Measurements from ENCODE around the gene MMAB.
"Not testable (repeated sequence)": the region's sequence is repeated elsewhere in the genome, so short reads cannot be mapped to it uniquely, and the experiment has no call there.

The MMAB gene

GRCh38 chr12:109602132-109602531 is 28.8 kb upstream of the MMAB start:
- not testable (repeated sequence) for DNase-seq (ENCODE audit: low read depth)

- DNase-seq (ENCODE audit: low read depth), result no peak
These were observed 28.3 kb upstream of the MMAB start for GRCh38 chr12:109601557-109601956.

GRCh38 chr12:109600995-109601394 is 27.7 kb upstream of the MMAB start:
- DNase-seq (ENCODE audit: low read depth), result no peak

DNA sequence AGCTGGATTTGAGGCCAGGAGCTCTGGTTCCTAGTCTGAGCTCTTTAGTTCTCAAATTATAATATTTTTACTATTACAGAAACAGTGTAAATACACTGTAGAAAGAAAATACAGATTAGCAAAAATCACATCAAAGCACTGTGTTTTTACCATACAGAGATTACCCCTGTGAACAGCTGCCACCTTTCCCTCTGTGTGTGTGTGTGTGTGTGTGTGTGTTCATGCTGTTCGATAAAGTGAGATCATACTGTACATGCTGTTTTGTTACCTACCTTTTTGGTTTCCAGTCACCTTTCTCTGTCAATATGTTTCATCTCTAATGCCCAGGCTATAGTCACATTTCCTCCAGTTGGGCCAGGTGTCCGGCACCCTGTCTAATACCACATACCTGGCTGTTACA is 27.2 kb upstream of the MMAB start:
- DNase-seq (ENCODE audit: low read depth), result no peak

- no peak for DNase-seq (ENCODE audit: low read depth)
These were observed 25.8 kb upstream of the MMAB start for GRCh38 chr12:109599087-109599486.

DNA sequence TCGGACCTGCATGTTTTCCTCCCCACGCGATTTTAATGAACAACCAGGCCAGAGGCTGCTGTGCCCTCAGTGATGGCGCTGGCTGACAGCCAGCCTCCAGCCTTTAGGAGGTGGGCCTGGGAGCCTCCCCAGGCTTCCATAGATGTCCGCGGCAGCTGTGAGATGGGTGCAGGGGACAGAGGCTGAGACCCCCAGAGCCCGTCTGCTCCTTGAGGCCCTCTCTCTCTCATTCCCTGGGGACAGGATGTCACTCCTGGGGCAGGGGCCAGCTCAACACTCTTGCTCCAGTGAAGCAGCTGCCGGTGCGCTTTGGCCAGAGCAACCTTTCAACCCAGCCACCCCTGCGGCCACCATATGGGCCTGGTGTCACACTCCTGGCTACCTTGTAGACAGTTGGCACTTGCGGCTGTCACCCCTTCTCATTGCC is 25.1 kb upstream of the MMAB start:
- no peak for DNase-seq (ENCODE audit: low read depth)

GRCh38 chr12:109597795-109598427 is 24.6 kb upstream of the MMAB start:
- DNase-seq (ENCODE audit: low read depth), result peak; percentile 22

DNA sequence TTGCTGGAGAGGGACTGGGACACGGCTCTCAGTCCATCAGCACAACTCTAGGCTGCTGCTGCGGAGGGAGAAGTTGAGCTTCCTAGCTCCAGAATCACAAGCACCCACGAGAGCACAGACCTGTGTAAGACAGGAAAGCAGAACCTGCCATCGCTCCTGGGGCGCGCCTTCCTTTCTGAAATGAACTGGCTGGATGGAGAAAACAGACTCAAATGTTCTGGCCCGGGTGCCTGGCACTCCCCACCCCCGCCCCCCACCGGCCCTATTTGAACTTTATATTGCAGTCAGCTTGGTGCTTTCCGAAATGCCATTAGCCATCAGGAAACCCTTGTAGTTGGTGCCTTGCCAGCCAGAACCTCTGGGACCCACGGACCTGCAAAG is 24.1 kb upstream of the MMAB start:
- DNase-seq (ENCODE audit: low read depth), result no peak

- no peak for DNase-seq (ENCODE audit: low read depth)
These were observed 23.3 kb upstream of the MMAB start for GRCh38 chr12:109596418-109597244.

- no peak for DNase-seq (ENCODE audit: low read depth)
These were observed 22.1 kb upstream of the MMAB start for GRCh38 chr12:109595321-109595902.

- no peak for DNase-seq (ENCODE audit: low read depth)
These were observed 21.4 kb upstream of the MMAB start for GRCh38 chr12:109594556-109595317.

DNA sequence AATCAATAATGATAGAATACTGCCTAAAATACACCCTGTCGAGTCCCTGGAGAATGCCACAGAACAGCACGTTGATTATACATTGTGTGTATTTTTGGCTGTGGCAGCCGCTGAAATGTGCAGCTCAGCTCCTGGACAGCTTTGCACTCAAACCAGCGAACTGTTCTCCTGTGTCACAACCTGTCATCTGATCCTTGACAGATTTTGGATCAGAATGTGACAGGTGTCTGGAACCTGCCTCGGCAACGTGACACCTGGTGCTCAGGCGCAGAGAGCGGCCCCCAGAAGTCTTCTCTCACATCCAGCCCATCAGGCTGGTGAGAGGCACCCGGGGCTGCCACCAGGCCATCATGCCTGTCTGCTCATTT is 19.6 kb upstream of the MMAB start:
- DNase-seq (ENCODE audit: low read depth), result no peak

DNA sequence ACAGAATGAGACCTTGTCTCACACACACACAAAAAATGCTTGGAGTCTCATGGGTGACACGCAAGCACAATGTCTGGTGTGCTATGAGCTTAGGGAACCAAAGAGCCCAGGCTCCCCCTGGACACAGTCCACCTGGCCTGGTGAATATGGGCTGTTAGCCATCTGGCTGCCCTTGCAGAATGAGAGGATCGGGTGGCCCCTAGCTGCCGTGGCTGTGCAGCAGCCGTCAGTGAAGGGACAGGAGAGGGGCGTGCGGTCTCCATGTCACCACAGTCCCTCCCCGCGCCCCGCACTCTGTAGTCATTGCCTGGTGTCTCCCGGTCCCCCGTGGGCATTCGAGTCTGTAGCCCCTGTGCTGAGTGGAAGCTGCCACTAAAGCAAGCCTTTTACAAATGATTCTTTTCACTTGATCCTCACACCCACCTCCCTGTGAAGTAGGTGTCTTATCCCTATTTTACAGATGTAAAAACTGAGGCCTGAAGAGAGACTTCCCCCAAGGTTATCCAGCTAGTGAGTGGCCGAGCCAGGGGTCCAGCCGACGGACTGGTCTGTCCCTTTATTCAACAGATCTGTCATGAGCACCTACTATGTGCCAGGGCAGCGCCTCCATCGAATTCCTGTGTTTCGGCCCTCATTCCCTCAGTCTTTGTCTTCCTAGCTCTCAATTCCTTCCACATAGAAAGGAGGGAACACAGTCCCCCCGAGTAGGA is 19.0 kb upstream of the MMAB start:
- no peak for DNase-seq (ENCODE audit: low read depth)

DNA sequence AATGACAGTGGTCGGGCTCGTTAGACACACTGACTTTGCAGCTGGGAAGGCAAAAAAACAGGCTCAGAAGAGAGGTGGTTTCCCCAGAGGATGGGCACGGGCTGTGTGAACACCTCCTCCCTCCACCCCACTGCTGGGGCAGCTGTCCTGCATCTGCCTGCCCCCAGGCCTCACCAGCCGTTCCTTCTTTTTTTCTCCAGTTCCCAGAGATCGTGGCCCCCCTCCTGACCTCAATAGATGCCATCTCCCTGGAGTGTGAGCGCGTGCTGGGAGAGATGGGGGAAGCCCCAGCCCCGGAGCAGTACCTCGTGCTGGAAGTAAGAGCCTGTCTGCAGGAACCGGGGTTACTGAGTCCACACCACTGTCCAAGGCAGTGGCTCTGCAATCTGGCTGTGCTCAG is 17.7 kb upstream of the MMAB start:
- DNase-seq (ENCODE audit: low read depth), result no peak

GRCh38 chr12:109590566-109590965 is 17.3 kb upstream of the MMAB start:
- DNase-seq (ENCODE audit: low read depth), result no peak

DNA sequence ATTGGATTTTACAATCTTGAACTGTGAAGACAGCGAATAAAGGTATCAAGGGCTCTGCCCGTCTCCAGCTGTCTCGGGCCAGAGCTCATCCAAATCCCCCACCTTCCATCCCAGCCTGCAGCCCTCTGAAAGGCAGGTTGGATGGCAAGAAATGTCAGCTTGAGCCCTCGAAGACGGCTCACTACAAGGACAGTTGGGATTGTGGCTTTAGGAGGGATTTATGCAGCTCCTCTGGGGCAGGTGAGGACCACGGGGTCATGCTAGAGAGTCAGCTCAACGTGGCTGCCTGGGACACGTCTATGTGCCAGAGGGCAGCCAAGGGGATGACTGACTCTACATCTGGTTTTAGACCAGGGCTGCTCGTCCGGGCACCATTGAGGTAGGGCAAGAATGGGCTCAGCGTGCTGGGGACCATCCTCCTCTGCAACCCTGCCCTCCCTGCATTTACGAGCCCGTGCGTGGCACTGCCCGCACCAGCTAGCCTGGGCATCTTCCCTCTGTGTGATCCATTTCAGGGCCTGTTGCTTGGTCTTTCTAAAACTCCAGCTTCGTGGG is 16.5 kb upstream of the MMAB start:
- DNase-seq (ENCODE audit: low read depth), result no peak

- no peak for DNase-seq (ENCODE audit: low read depth)
These were observed 15.9 kb upstream of the MMAB start for GRCh38 chr12:109589240-109589590.

- DNase-seq (ENCODE audit: low read depth), result no peak
These were observed 15.3 kb upstream of the MMAB start for GRCh38 chr12:109588461-109589239.

- no peak for DNase-seq (ENCODE audit: low read depth)
These were observed 14.6 kb upstream of the MMAB start for GRCh38 chr12:109587921-109588320.

DNA sequence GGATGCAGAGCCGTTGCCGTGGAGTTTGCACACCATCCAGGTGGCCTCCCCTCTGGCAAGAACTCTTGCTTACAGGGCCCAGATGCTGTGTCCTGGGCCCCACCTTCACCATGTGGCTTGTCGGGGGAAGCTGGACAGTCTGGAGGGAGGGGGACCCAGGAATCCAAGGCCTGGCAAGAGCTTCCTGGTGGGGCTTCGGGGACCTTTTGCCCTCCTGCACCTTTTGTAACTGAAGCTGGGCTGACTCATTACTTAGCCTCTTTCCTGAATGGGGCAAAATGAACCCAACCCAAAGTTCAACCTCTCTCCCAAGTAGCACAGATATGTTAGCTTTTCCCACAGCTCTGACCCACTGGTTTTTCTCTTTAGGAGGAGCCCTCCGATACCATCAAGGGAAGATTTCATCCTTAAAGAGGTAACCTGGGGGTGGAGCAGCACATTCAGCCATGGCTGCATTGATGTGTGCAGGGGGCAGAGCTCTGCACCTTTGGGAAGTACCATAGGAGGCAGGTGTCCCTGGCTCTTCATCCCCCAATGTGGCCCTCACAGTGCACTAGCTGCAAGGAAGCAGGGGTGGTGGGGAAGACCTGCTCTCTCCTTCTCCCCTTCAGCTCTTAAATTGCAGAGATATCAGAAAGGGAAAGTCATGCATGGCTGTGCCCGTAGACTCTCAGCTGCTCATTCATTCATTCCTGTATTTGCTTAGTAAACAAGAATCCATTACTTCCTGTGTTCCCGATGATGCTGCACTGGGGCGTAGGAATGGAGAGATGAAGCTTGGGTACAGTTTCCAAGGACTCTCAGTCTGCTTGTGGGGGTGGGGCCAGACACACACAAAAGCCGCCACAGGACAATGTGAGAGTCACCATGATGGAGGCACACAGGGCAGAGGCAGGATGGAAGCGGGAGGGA is 13.3 kb upstream of the MMAB start:
- no peak for DNase-seq (ENCODE audit: low read depth)

Data from stimulated activated CD8-positive, alpha-beta memory T cell treated with anti-CD3 and anti-CD28 coated beads, Interleukin-15, amount 100 ng/mL, for 24 hours (primary cell).